ENCODE measurements around the gene TBXT.
"Not testable (repeated sequence)": the region's sequence is repeated elsewhere in the genome, so short reads cannot be mapped to it uniquely, and the experiment has no call there.

- not testable (repeated sequence) for TF ChIP-seq CTCF, POLR2A (IDR thresholded peaks at IDR 0.05)
These were observed 7.4 kb upstream of the TBXT start for GRCh38 chr6:166175093-166175492.

Data from transverse colon (tissue), 3 donors.